HG03520 (cell line): ENCODE results near the gene EMP3.
"Not testable (repeated sequence)": the region's sequence is repeated elsewhere in the genome, so short reads cannot be mapped to it uniquely, and the experiment has no call there.

Experiments used
- ATAC-seq: cut with Tn5 transposase; IDR thresholded peaks from one replicate; pipeline ENCODE4 v1.9.1; 2021; ENCODE audit warnings: mild to moderate bottlenecking, moderate library complexity; ENCODE audit not compliant: unreplicated experiment

Gene EMP3

GRCh38 chr19:48371367-48371766, 46.0 kb downstream of the EMP3 start:
- ATAC-seq, result no peak

DNA sequence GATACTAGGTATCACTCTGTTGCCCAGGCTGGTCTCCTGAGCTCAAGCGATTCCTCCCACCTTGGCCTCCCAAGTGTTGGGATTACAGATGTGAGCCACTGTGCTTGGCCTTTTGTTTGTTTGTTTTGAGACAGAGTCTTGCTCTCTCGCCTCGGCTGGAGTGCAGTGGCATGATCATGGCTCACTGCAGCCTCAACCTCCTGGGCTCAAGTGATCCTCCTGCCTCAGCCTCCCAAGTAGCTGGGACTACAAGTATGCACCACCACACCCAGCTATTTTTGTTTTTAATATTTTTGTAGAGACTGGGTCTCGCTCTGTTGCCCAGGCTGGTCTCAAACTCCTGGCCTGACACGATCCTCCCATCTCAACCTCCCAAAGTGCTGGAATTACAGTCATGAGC, 46.4 kb downstream of the EMP3 start:
- not testable (repeated sequence) for ATAC-seq

DNA sequence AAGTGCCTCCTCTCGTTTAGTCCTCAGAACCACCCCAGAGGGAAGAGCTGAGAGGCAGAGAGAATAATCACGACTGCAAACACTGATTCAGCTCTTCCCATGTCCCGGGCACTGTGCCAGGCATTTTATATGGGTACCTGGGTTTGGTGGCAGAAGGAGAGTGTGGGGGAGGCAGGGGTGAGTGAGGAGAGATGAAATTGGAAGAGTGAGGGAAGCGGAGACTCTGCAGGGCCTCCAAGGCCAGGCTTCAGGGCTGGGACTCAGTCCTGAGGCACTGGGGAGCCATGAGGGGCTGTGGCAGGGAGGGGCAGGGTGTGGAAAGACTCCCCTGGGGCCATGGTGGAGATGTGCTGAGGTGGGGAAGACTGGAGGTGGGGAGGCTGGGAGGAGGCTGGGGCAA, 47.6 kb downstream of the EMP3 start:
- no peak for ATAC-seq

DNA sequence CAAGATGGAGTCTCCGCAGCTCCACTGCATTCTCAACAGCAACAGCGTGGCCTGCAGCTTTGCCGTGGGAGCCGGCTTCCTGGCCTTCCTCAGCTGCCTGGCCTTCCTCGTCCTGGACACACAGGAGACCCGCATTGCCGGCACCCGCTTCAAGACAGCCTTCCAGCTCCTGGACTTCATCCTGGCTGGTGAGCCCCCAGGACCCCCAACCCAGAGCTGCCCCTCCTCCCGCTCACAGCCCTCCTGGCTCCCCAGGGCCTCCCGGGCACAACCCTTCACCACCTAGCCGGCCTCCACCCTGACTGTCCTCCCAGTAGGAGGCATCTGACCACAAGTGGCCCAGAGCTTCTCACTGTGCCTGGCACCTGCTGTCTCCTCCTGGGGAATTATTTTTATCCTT, 48.2 kb downstream of the EMP3 start:
- ATAC-seq, result no peak

DNA sequence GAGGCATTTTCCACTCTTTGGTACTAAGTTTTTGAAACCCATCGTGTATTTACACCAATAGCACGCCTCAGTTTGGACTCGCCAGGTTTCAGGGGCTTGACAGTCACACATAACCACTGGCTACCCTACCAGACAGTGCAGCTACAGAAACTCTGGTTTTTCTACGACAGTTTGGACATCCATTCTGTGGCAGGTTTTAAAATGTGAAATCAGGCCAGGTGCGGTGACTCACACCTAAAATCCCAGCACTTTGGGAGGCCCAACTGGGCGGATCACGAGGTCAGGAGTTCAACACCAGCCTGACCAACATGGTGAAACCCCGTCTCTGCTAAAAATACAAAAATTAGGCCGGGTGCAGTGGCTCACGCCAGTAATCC, 52.8 kb downstream of the EMP3 start:
- no peak for ATAC-seq

- no peak for ATAC-seq
Observed at GRCh38 chr19:48379058-48379457, 53.7 kb downstream of the EMP3 start.
